A549 (cell line): ENCODE measurements around the gene CYP19A1. TPM values are rescaled to one million over a fixed set of nuclear protein-coding genes. Genes with fewer than 3 reads are reported as not detected.

ENCODE experiments used
- ATAC-seq, 2 experiments: fragments of 200-7000 bp in 1 of 2; fragments of >200 bp in 1 of 2; cut with Nextera tagmentation in 1 of 2; cut with Tn5 transposase in 1 of 2; 3 replicates each; pipeline versions ENCODE4 v1.8.0 to v1.9.1; 2018 to 2020; ENCODE audit warnings: mild to moderate bottlenecking in 1 of 2, moderate library complexity in 1 of 2
- CTCF ChIA-PET: fragments of 300-600 bp; sonication (Branson Sonifier 250); formaldehyde crosslinking; extraction: SDS; loops from one replicate; lab custom pipeline; 2021; ENCODE audit warnings: antibody characterized with exemption, inconsistent platforms; lab: Yijun Ruan, JAX
- POLR2A ChIA-PET: fragments of 350-600 bp; formaldehyde crosslinking; extraction: SDS; loops from one replicate; lab custom pipeline; 2021; ENCODE audit warnings: antibody characterized with exemption, inconsistent platforms; lab: Yijun Ruan, JAX
- DNase-seq, 2 experiments: peaks; one replicate each; pipeline versions ENCODE4 v3.0.0 to v3.0.0-alpha.2; 2011 to 2016; ENCODE audit warnings: low read depth in 1 of 2, low spot score in 1 of 2
- FAIRE-seq: peaks from 2 replicates; lab custom pipeline; 2011; peaks lifted over from hg19 to GRCh38; lab: Jason Lieb, UNC
- H3K27ac ChIP-seq, 2 experiments: fragments of >200 bp; sonication (Bioruptor Twin); formaldehyde crosslinking; 3 replicates each; pipeline ENCODE4 v1.5.1; 2016 to 2017
- H3K4me1 ChIP-seq: fragments of >200 bp; sonication (Bioruptor Twin); formaldehyde crosslinking; 3 replicates; pipeline ENCODE4 v1.6.1; 2016
- H3K4me2 ChIP-seq: fragments of >200 bp; sonication (Bioruptor Twin); formaldehyde crosslinking; 3 replicates; pipeline ENCODE4 v1.6.1; 2016
- H3K4me3 ChIP-seq: fragments of >200 bp; sonication (Bioruptor Twin); formaldehyde crosslinking; 3 replicates; pipeline ENCODE4 v1.5.1; 2016
- H3K9me3 ChIP-seq: fragments of >200 bp; sonication (Bioruptor Twin); formaldehyde crosslinking; 3 replicates; pipeline ENCODE4 v1.6.1; 2016
- ATOH8 ChIP-seq: fragments of 250-450 bp; sonication (Bioruptor Pico); IDR thresholded peaks from 2 replicates; pipeline ENCODE4 v1.5.0; 2020; ENCODE audit warnings: low read depth, mild to moderate bottlenecking, moderate library complexity
- CBX2 ChIP-seq: fragments of 200-600 bp; sonication (generic); IDR thresholded peaks from 2 replicates; pipeline ENCODE4 v1.6.1; 2016; ENCODE audit warnings: low read depth, mild to moderate bottlenecking, borderline replicate concordance
- CHD4 ChIP-seq: fragments of 200-600 bp; sonication (generic); IDR thresholded peaks from 2 replicates; pipeline ENCODE4 v1.6.1; 2016; ENCODE audit warnings: antibody characterized with exemption, mild to moderate bottlenecking, borderline replicate concordance
- EHMT2 ChIP-seq: fragments of 200-600 bp; sonication (generic); IDR thresholded peaks from 2 replicates; pipeline ENCODE4 v1.6.1; 2016; ENCODE audit warnings: antibody characterized with exemption, low read depth, mild to moderate bottlenecking, moderate library complexity
- EP300 ChIP-seq, 2 experiments: fragments of >200 bp; sonication (Bioruptor Twin); formaldehyde crosslinking; IDR thresholded peaks; 2 replicates in 1 of 2; 3 replicates in 1 of 2; pipeline ENCODE4 v1.6.1; 2016 to 2017
- FOSB ChIP-seq: fragments of 250-450 bp; sonication (Bioruptor Pico); IDR thresholded peaks from 2 replicates; pipeline ENCODE4 v1.5.0; 2020; ENCODE audit warnings: mild to moderate bottlenecking, moderate library complexity
- FOXS1 ChIP-seq: fragments of 250-450 bp; sonication (Bioruptor Pico); IDR thresholded peaks from 2 replicates; pipeline ENCODE4 v1.5.0; 2020; ENCODE audit warnings: mild to moderate bottlenecking, moderate library complexity
- HES2 ChIP-seq: fragments of >200 bp; sonication (Bioruptor Twin); formaldehyde crosslinking; IDR thresholded peaks from 2 replicates; pipeline ENCODE4 v1.6.1; 2016
- HOXB13 ChIP-seq: fragments of 250-450 bp; sonication (Bioruptor Pico); IDR thresholded peaks from 2 replicates; pipeline ENCODE4 v1.5.0; 2020; ENCODE audit warnings: low read depth, mild to moderate bottlenecking, moderate library complexity
- JUN ChIP-seq, 2 experiments: fragments of >200 bp; sonication (Bioruptor Twin); formaldehyde crosslinking; IDR thresholded peaks; 2 replicates in 1 of 2; 3 replicates in 1 of 2; pipeline ENCODE4 v1.6.1; 2016 to 2017
- JUNB ChIP-seq: fragments of >200 bp; sonication (Bioruptor Twin); formaldehyde crosslinking; IDR thresholded peaks from 2 replicates; pipeline ENCODE4 v1.6.1; 2016
- KDM5A ChIP-seq: fragments of 200-600 bp; sonication (generic); IDR thresholded peaks from 2 replicates; pipeline ENCODE4 v1.6.1; 2016; ENCODE audit warnings: antibody characterized with exemption, mild to moderate bottlenecking
- MAFK ChIP-seq: fragments of 450-650 bp; IDR thresholded peaks from 2 replicates; pipeline ENCODE4 v1.6.1; 2014; ENCODE audit not compliant: partially characterized antibody
- MAX ChIP-seq: IDR thresholded peaks from 2 replicates; pipeline ENCODE4 v1.6.1; 2012
- NFE2L2 ChIP-seq: fragments of 150-350 bp; conservative IDR thresholded peaks from 2 replicates; pipeline ENCODE4 v1.6.1; 2014; ENCODE audit warnings: low read length
- NPAS2 ChIP-seq: fragments of 250-450 bp; sonication (Bioruptor Pico); IDR thresholded peaks from 2 replicates; pipeline ENCODE4 v1.8.0; 2022; ENCODE audit warnings: mild to moderate bottlenecking, moderate library complexity, borderline replicate concordance
- PHF8 ChIP-seq: fragments of 200-600 bp; sonication (generic); IDR thresholded peaks from 2 replicates; pipeline ENCODE4 v1.6.1; 2016; ENCODE audit warnings: low read depth, mild to moderate bottlenecking, antibody characterized with exemption, moderate library complexity, borderline replicate concordance
- POLR2A ChIP-seq: IDR thresholded peaks from 2 replicates; pipeline ENCODE4 v1.6.1; 2012; ENCODE audit warnings: mild to moderate bottlenecking, low read length
- RARB ChIP-seq: fragments of 250-450 bp; sonication (Bioruptor Pico); IDR thresholded peaks from 2 replicates; pipeline ENCODE4 v1.8.0; 2021; ENCODE audit warnings: mild to moderate bottlenecking, moderate library complexity
- RCOR1 ChIP-seq: fragments of 150-350 bp; IDR thresholded peaks from 2 replicates; pipeline ENCODE4 v1.6.1; 2014; ENCODE audit warnings: antibody characterized with exemption, low read length, low read depth
- RFX5 ChIP-seq: fragments of 450-650 bp; IDR thresholded peaks from 2 replicates; pipeline ENCODE4 v1.7.1; 2014; ENCODE audit warnings: antibody characterized with exemption, mild to moderate bottlenecking, moderate library complexity
- RNF2 ChIP-seq: fragments of 200-600 bp; sonication (generic); IDR thresholded peaks from 2 replicates; pipeline ENCODE4 v1.6.1; 2016; ENCODE audit warnings: low read depth, mild to moderate bottlenecking, antibody characterized with exemption, moderate library complexity, borderline replicate concordance
- TFCP2L1 ChIP-seq: fragments of 250-450 bp; sonication (Bioruptor Pico); IDR thresholded peaks from 2 replicates; pipeline ENCODE4 v1.5.0; 2021; ENCODE audit warnings: mild to moderate bottlenecking
- TP53 ChIP-seq: fragments of 250-450 bp; sonication (Bioruptor Pico); IDR thresholded peaks from 2 replicates; pipeline ENCODE4 v1.5.0; 2021; ENCODE audit warnings: mild to moderate bottlenecking, moderate library complexity
- ZNF302 ChIP-seq: fragments of 250-450 bp; sonication (Bioruptor Pico); IDR thresholded peaks from 2 replicates; pipeline ENCODE4 v1.9.0; 2021; ENCODE audit warnings: inconsistent platforms, mild to moderate bottlenecking, moderate library complexity
- WGBS: methylation state at CpG from one replicate; pipeline ENCODE4 v1.1.6; 2017; ENCODE audit errors: missing lambda C conversion rate; 5-methylcytosine and 5-hydroxymethylcytosine counted together
- polyA plus RNA-seq, 4 experiments: library from polyadenylated mRNA; depleted of rRNA in 3 of 4; stranded (reverse); fragments of >200 nt; fragmentation: RNase III in 1 of 4; extraction: RNeasy Plus Mini Kit Qiagen cat#74134 plus additional on column Dnase treatment in 1 of 4; gene quantifications; 2 replicates in 3 of 4; 3 replicates in 1 of 4; pipeline ENCODE4 v1.2.3, GENCODE V29; 2011 to 2017
- TF ChIP-seq, protein P1 (sequence below): fragments of 450-650 bp; IDR thresholded peaks from 2 replicates; pipeline ENCODE4 v1.6.1; 2014; ENCODE audit warnings: antibody characterized with exemption
- TF ChIP-seq, protein P2 (sequence below): fragments of >200 bp; sonication (Bioruptor Twin); formaldehyde crosslinking; IDR thresholded peaks from 3 replicates; pipeline ENCODE4 v1.6.1; 2016
- TF ChIP-seq, protein P3 (sequence below): fragments of 150-350 bp; IDR thresholded peaks from 2 replicates; pipeline ENCODE4 v1.6.1; 2014; ENCODE audit warnings: low read depth, mild to moderate bottlenecking, low read length
- TF ChIP-seq, protein P4 (sequence below): IDR thresholded peaks from 2 replicates; pipeline ENCODE4 v1.6.1; 2012

The CYP19A1 gene
- polyA plus RNA-seq, 2 of the 4 experiments (the other 2 are of a cell fraction) = 0.36 TPM; not detected in 1

DNA sequence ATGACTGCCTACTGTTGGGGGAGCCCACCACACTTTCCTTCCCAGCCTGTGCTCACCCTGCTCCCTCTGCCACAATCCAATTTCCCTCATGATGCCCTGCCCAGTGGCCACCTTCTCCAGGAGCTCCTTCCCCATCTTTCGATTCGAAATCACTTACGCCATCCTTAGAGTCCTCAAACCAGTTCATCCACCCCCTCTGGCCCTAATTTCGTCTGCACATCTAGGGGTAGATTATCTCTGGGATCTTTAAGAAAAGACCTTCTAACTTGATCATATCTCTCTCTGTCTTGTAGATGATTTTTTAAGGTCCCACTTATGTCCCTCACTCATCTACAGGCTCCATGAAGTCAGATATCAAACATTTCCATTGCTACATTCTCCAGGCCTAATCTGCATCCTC, 17.1 kb downstream of the CYP19A1 start (continued):
- TF ChIP-seq, protein P1, sequence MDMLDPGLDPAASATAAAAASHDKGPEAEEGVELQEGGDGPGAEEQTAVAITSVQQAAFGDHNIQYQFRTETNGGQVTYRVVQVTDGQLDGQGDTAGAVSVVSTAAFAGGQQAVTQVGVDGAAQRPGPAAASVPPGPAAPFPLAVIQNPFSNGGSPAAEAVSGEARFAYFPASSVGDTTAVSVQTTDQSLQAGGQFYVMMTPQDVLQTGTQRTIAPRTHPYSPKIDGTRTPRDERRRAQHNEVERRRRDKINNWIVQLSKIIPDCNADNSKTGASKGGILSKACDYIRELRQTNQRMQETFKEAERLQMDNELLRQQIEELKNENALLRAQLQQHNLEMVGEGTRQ = no peak

DNA sequence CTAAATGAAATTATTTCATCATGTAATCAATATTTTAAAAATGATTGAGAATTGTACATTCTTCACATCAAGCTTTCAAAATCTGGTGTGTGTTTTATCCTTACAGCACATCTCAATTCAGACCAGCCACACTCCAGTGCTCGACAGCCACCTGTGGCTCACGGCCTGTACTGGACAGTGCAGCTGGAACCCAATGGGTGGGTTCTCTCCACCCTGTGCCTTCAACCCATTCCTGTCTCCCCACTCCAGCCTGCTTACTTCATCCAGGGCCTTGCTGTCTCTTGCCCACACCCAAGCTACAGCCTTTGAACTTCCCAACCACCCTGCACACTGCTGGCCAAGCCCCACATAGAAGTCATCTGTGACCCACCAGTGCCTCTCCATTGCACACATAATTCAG, 17.6 kb downstream of the CYP19A1 start:
- POLR2A ChIA-PET = no interaction called here
- TF ChIP-seq EHMT2 (no peak), KDM5A (no peak), TP53 (CRISPR knock-in tag) (no peak), RARB (no peak), PHF8 (no peak), CHD4 (no peak), NFE2L2 (no peak), FOXS1 (CRISPR knock-in tag) (no peak), MAFK (no peak), JUNB (no peak), CBX2 (no peak), POLR2A (no peak), ATOH8 (CRISPR knock-in tag) (no peak), JUN (IDR thresholded peaks at IDR 0.05) (no peak), FOSB (CRISPR knock-in tag) (no peak), TFCP2L1 (CRISPR knock-in tag) (no peak)
- TF ChIP-seq, protein P2, sequence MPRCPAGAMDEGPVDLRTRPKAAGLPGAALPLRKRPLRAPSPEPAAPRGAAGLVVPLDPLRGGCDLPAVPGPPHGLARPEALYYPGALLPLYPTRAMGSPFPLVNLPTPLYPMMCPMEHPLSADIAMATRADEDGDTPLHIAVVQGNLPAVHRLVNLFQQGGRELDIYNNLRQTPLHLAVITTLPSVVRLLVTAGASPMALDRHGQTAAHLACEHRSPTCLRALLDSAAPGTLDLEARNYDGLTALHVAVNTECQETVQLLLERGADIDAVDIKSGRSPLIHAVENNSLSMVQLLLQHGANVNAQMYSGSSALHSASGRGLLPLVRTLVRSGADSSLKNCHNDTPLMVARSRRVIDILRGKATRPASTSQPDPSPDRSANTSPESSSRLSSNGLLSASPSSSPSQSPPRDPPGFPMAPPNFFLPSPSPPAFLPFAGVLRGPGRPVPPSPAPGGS = no peak
- TF ChIP-seq, protein P3, sequence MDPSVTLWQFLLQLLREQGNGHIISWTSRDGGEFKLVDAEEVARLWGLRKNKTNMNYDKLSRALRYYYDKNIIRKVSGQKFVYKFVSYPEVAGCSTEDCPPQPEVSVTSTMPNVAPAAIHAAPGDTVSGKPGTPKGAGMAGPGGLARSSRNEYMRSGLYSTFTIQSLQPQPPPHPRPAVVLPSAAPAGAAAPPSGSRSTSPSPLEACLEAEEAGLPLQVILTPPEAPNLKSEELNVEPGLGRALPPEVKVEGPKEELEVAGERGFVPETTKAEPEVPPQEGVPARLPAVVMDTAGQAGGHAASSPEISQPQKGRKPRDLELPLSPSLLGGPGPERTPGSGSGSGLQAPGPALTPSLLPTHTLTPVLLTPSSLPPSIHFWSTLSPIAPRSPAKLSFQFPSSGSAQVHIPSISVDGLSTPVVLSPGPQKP = no peak
- TF ChIP-seq, protein P4, sequence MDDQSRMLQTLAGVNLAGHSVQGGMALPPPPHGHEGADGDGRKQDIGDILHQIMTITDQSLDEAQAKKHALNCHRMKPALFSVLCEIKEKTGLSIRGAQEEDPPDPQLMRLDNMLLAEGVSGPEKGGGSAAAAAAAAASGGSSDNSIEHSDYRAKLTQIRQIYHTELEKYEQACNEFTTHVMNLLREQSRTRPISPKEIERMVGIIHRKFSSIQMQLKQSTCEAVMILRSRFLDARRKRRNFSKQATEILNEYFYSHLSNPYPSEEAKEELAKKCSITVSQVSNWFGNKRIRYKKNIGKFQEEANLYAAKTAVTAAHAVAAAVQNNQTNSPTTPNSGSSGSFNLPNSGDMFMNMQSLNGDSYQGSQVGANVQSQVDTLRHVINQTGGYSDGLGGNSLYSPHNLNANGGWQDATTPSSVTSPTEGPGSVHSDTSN = no peak
- ATAC-seq (no peak), DNase-seq (no peak), FAIRE-seq (no peak)
- Histone ChIP-seq H3K27ac (no peak overlapping the region), H3K4me2 (no peak overlapping the region), H3K9me3 (no peaks in the 10 kb centered on the region), H3K4me1 (no peaks in the 10 kb centered on the region), H3K4me3 (no peak overlapping the region)
- 56% methylated on average over 2 of the region's 2 CpGs for WGBS
- CTCF ChIA-PET = interaction anchor here (0.9 to 2.3 kb wide), 3 partner anchors 17 to 60 kb away, joined by 3 to 14 read pairs (median 6); no protein-coding TSS in a partner anchor

DNA sequence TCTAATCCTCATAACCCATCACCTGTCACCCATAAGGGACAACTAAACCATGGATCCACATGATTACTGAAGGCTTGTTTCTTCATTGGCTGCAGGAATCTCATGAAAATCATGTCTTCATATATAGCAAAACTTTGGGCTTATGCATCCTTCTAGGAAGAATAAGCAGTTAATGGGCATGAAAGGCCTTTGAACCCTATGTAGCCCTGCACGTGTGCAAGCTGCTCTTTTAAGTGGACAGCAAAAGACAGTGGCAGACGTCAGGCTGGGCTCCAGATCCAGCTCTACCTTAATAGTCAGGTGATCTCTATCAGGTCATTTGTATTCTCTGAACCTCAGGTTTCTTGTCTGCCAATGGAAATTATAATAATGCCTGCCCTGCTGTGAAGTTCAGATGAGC, 18.9 kb downstream of the CYP19A1 start:
- no peaks in the 10 kb centered on the region for H3K4me1 ChIP-seq
- ATAC-seq (no peak), DNase-seq (no peak), FAIRE-seq (no peak)
- ChIA-PET CTCF (interaction anchor here (0.6 to 2.3 kb wide), 7 partner anchors 9 to 157 kb away, joined by 3 to 14 read pairs (median 3); no protein-coding TSS in a partner anchor), POLR2A (no interaction called here)
- no peaks in the 10 kb centered on the region for H3K9me3 ChIP-seq
- H3K27ac ChIP-seq = no peak overlapping the region
- H3K4me3 ChIP-seq = no peak overlapping the region
- WGBS = 15% methylated on average over 2 of the region's 2 CpGs
- H3K4me2 ChIP-seq = no peak overlapping the region
- TF ChIP-seq RNF2 (no peak), NPAS2 (CRISPR knock-in tag) (no peak), RFX5 (no peak), EHMT2 (no peak), ZNF302 (CRISPR knock-in tag) (no peak), HES2 (no peak), FOXS1 (CRISPR knock-in tag) (no peak), EP300 (IDR thresholded peaks at IDR 0.05) (no peak), JUN (IDR thresholded peaks at IDR 0.05) (no peak), MAX (no peak), RCOR1 (no peak), RARB (no peak), HOXB13 (CRISPR knock-in tag) (no peak)
- TF ChIP-seq, protein P3 = no peak
